Neutrophil (primary cell): ENCODE data around the gene SLC45A3.

Experiments used
- H3K27ac ChIP-seq: fragments of 200-600 bp; sonication (generic); 2 replicates; pipeline ENCODE4 v1.5.1; 2016; ENCODE audit warnings: mild to moderate bottlenecking, moderate library complexity
- H3K27me3 ChIP-seq: fragments of 200-600 bp; sonication (generic); 2 replicates; pipeline ENCODE4 v1.6.0; 2016; ENCODE audit warnings: mild to moderate bottlenecking
- H3K36me3 ChIP-seq: fragments of 200-600 bp; sonication (generic); 2 replicates; pipeline ENCODE4 v1.5.1; 2017
- H3K4me1 ChIP-seq, 2 experiments: fragments of 200-600 bp in 1 of 2; sonication (generic) in 1 of 2; 1 replicate in 1 of 2; 2 replicates in 1 of 2; pipeline versions ENCODE4 v1.5.1 to v1.6.1; 2013 to 2016; ENCODE audit warnings: low read depth in 1 of 2, low read length in 1 of 2, mild to moderate bottlenecking in 1 of 2, moderate library complexity in 1 of 2; ENCODE audit not compliant: control insufficient read depth in 1 of 2, insufficient read depth in 1 of 2
- H3K4me3 ChIP-seq, 2 experiments: fragments of 200-600 bp in 1 of 2; sonication (generic) in 1 of 2; 1 replicate in 1 of 2; 2 replicates in 1 of 2; pipeline ENCODE4 v1.5.1; 2013 to 2016; ENCODE audit warnings: low read depth in 1 of 2, low read length in 1 of 2, mild to moderate bottlenecking in 1 of 2, moderate library complexity in 1 of 2
- H3K9me3 ChIP-seq: fragments of 200-600 bp; sonication (generic); 2 replicates; pipeline ENCODE4 v1.5.1; 2016
- TF ChIP-seq, protein P1 (sequence below): fragments of 200-600 bp; sonication (generic); IDR thresholded peaks from 2 replicates; pipeline ENCODE4 v1.5.1; 2016; ENCODE audit warnings: antibody characterized with exemption

Gene SLC45A3

DNA sequence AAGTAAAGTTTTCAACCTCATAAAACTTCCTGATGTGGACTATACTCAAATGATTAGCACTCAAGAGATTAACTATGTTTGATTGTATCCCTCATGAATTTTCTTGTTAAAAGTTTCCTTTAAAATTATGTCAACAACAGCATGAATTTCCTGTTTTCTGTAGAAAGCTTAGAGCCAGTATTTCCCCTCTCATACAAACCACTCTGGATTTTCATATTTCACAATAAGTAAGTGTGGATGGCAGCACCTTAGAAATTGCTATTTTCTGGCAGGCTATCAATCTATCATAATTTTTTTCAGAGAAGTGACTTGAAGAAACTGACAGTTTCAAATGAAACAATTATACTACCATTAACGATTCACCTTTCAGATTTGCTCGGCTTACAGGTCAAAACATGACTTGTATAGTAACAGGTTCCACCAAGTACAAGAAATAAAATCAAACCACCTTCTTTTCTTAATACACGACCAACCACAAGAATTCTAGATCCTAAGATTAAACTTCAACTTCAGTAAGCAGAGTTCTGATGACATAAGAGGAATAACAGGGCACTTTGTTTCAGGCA, 69.3 kb downstream of the SLC45A3 start:
- no peak overlapping the region for H3K27ac ChIP-seq
- H3K4me3 ChIP-seq = no peak overlapping the region
- H3K27me3 ChIP-seq = no peaks in the 10 kb centered on the region
- TF ChIP-seq, protein P1, sequence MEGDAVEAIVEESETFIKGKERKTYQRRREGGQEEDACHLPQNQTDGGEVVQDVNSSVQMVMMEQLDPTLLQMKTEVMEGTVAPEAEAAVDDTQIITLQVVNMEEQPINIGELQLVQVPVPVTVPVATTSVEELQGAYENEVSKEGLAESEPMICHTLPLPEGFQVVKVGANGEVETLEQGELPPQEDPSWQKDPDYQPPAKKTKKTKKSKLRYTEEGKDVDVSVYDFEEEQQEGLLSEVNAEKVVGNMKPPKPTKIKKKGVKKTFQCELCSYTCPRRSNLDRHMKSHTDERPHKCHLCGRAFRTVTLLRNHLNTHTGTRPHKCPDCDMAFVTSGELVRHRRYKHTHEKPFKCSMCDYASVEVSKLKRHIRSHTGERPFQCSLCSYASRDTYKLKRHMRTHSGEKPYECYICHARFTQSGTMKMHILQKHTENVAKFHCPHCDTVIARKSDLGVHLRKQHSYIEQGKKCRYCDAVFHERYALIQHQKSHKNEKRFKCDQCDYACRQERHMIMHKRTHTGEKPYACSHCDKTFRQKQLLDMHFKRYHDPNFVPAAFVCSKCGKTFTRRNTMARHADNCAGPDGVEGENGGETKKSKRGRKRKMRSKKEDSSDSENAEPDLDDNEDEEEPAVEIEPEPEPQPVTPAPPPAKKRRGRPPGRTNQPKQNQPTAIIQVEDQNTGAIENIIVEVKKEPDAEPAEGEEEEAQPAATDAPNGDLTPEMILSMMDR = no peak
- peaks cover 15% of the 10 kb centered on the region for H3K36me3 ChIP-seq
- H3K9me3 ChIP-seq = no peaks in the 10 kb centered on the region
- peaks cover 0 to 9% of the 10 kb centered on the region in 2 experiments for H3K4me1 ChIP-seq

DNA sequence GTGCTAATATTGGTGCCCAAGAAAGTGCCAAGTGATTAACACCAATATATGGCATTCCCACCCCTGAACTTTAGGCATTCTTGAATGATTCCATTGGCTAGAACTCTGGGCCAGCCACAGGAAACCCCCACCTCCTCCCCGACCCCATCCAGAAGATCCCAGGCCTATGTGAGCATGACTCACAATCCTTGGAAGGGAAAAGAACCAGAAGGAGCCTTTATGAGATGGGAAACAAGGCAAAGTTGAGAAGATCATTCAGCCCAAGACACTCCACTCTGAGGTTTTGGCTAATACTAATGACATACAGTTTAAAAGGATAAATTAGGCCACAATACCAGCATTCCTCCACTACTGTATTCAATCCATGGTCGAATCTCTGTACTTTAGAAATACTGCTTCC, 70.3 kb downstream of the SLC45A3 start:
- Histone ChIP-seq H3K27me3 (no peaks in the 10 kb centered on the region), H3K4me3 (no peak overlapping the region), H3K4me1 (peaks cover 2 to 12% of the 10 kb centered on the region in 2 experiments), H3K9me3 (no peaks in the 10 kb centered on the region), H3K27ac (no peak overlapping the region), H3K36me3 (peaks cover 9% of the 10 kb centered on the region)
- TF ChIP-seq, protein P1 = no peak
